Endodermal cell (in vitro differentiated cells): ENCODE results near the gene INO80B. TPM values are rescaled to one million over a fixed set of nuclear protein-coding genes. Genes with fewer than 3 reads are reported as not detected.

Experiments
- DNase-seq: peaks from one replicate; pipeline ENCODE4 v3.0.0-alpha.2; 2017
- H3K27ac ChIP-seq: 2 replicates; pipeline ENCODE4 v1.5.1; 2013; ENCODE audit warnings: mild to moderate bottlenecking, low read depth, low read length, moderate library complexity
- H3K27me3 ChIP-seq: 2 replicates; pipeline ENCODE4 v1.6.1; 2013; ENCODE audit warnings: mild to moderate bottlenecking, low read length, moderate library complexity; ENCODE audit not compliant: insufficient read depth, control insufficient read depth, poor library complexity, severe bottlenecking
- H3K36me3 ChIP-seq: 2 replicates; pipeline ENCODE4 v1.7.0; 2013; ENCODE audit warnings: mild to moderate bottlenecking, low read length, moderate library complexity; ENCODE audit not compliant: control insufficient read depth, insufficient read depth
- H3K4me1 ChIP-seq: one replicate; pipeline ENCODE4 v1.7.0; 2013; ENCODE audit warnings: low read length; ENCODE audit not compliant: control insufficient read depth, insufficient read depth
- H3K4me3 ChIP-seq: 2 replicates; pipeline ENCODE4 v1.5.1; 2013; ENCODE audit warnings: mild to moderate bottlenecking, low read length, moderate library complexity
- H3K9ac ChIP-seq: 2 replicates; pipeline ENCODE4 v1.6.1; 2013; ENCODE audit warnings: mild to moderate bottlenecking, low read length, moderate library complexity; ENCODE audit not compliant: poor library complexity, severe bottlenecking; ENCODE audit errors: extremely low read depth
- H3K9me3 ChIP-seq: 2 replicates; pipeline ENCODE4 v1.6.1; 2013; ENCODE audit warnings: mild to moderate bottlenecking, low read length, moderate library complexity; ENCODE audit not compliant: control insufficient read depth
- H3K27ac Mint-ChIP-seq: 2 replicates; pipeline ENCODE4 v1.8.0; 2020; ENCODE audit warnings: mixed read lengths
- H3K27me3 Mint-ChIP-seq: 2 replicates; pipeline ENCODE4 v1.8.0; 2021; ENCODE audit warnings: mild to moderate bottlenecking, mixed read lengths; ENCODE audit not compliant: insufficient read depth
- H3K36me3 Mint-ChIP-seq: 2 replicates; pipeline ENCODE4 v1.8.0; 2020; ENCODE audit warnings: low read depth, mixed read lengths
- H3K4me1 Mint-ChIP-seq: 2 replicates; pipeline ENCODE4 v1.8.0; 2020; ENCODE audit warnings: mixed read lengths
- H3K4me3 Mint-ChIP-seq: 2 replicates; pipeline ENCODE4 v1.8.0; 2020; ENCODE audit warnings: mild to moderate bottlenecking, moderate library complexity, mixed read lengths
- H3K9me3 Mint-ChIP-seq: 2 replicates; pipeline ENCODE4 v1.8.0; 2020; ENCODE audit warnings: mild to moderate bottlenecking, mixed read lengths
- WGBS, 2 experiments: methylation state at CpG; one replicate each; pipeline versions ENCODE4 v1.1.5 to v1.1.7; 2013; ENCODE audit warnings: missing lambda C conversion rate in 2 of 2, mixed read lengths in 1 of 2; ENCODE audit not compliant: insufficient coverage in 1 of 2, insufficient read length in 1 of 2; 5-methylcytosine and 5-hydroxymethylcytosine counted together
- total RNA-seq, 2 donors: library from RNA; stranded (reverse); fragmentation: NEBNext Ultra II Directional in 1 of 2; extraction: Animal tissue kit (Norgen Biotek cat#: 25700) in 1 of 2; gene quantifications; 2 replicates in 1 of 2; 3 replicates in 1 of 2; pipeline ENCODE4 v1.2.1, GENCODE V29; 2021
- TF ChIP-seq, protein P1 (sequence below): fragments of 200-600 bp; sonication (generic); conservative IDR thresholded peaks from 2 replicates; pipeline ENCODE4 v1.5.0; 2021; ENCODE audit warnings: antibody characterized with exemption, mild to moderate bottlenecking

INO80B gene
- total RNA-seq, 2 donors from 2014 or later, result 23.9 to 38.8 TPM

DNA sequence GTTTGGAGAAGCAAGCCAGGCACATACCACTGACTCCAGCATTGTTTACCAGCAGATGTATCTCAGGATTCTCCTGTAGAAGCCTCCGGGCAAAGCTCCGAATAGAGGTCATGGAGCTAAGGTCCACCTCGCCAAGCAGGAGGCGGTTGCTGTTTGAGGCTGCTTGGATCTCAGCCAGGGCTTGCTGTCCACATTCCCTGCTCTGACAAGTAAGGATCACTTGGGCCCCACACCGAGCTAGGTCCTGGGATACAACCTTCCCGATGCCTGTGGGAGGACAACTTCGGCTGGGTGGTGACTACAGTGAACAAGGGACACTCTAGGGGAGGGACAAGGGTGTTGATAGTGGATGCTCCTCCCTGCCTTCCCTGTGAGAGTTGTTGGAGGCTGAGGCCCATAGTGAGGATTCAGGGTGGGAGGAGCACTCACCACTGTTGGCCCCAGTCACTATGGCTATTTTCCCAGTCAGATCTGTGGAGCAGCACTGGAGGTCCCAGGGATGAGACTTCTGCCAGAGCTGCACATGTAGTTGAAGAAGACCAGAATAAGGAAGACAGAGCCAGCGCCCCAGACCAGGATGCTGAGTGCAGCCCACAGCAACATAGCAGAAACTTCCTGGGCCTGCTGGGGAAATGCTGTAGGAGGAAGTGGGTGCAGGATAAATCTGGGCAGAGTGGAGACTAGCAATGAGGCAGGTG is 41.7 kb upstream of the INO80B start:
- WGBS, 2 experiments, result 90 to 91% methylated on average over 7 to 8 of the region's 8 CpGs
- H3K27me3 Mint-ChIP-seq, result peaks cover 17% of the 10 kb centered on the region
- H3K4me3 Mint-ChIP-seq, result no peak overlapping the region
- Histone ChIP-seq H3K4me1 (no peaks in the 10 kb centered on the region), H3K27me3 (no peaks in the 10 kb centered on the region), H3K9ac (no peak overlapping the region), H3K4me3 (no peak overlapping the region), H3K9me3 (no peaks in the 10 kb centered on the region), H3K36me3 (no peaks in the 10 kb centered on the region), H3K27ac (no peak overlapping the region)
- no peak for DNase-seq
- peaks cover 6% of the 10 kb centered on the region for H3K4me1 Mint-ChIP-seq
- no peaks in the 10 kb centered on the region for H3K36me3 Mint-ChIP-seq
- H3K27ac Mint-ChIP-seq, result no peak overlapping the region
- TF ChIP-seq, protein P1, sequence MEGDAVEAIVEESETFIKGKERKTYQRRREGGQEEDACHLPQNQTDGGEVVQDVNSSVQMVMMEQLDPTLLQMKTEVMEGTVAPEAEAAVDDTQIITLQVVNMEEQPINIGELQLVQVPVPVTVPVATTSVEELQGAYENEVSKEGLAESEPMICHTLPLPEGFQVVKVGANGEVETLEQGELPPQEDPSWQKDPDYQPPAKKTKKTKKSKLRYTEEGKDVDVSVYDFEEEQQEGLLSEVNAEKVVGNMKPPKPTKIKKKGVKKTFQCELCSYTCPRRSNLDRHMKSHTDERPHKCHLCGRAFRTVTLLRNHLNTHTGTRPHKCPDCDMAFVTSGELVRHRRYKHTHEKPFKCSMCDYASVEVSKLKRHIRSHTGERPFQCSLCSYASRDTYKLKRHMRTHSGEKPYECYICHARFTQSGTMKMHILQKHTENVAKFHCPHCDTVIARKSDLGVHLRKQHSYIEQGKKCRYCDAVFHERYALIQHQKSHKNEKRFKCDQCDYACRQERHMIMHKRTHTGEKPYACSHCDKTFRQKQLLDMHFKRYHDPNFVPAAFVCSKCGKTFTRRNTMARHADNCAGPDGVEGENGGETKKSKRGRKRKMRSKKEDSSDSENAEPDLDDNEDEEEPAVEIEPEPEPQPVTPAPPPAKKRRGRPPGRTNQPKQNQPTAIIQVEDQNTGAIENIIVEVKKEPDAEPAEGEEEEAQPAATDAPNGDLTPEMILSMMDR, result no peak
- H3K9me3 Mint-ChIP-seq, result peaks cover 1% of the 10 kb centered on the region

DNA sequence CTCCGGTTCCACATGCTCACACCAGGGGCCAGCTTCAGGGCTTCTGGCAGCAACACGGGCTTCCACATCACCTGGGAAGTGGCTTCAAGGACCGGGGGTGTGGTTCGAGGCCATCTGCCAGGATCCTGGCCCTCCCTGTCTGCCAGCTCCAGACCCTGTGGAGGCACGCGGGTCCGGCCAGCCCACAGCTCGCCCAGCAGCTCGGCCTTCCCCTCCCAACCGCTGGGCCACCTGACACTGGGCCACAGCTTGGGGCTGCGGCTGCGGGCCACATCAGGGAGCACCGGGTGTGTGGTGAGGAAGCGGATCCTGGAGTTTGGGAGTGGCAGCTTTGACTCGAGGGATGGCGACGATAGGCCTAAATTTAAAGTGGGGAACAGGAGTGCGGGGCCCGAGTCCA is 40.4 kb upstream of the INO80B start:
- Histone ChIP-seq H3K27me3 (no peaks in the 10 kb centered on the region), H3K9ac (no peak overlapping the region), H3K4me1 (no peaks in the 10 kb centered on the region), H3K36me3 (no peaks in the 10 kb centered on the region), H3K9me3 (no peaks in the 10 kb centered on the region), H3K27ac (no peak overlapping the region), H3K4me3 (no peak overlapping the region)
- H3K27me3 Mint-ChIP-seq, result peaks cover 11% of the 10 kb centered on the region
- H3K4me3 Mint-ChIP-seq, result no peak overlapping the region
- H3K4me1 Mint-ChIP-seq, result peaks cover 6% of the 10 kb centered on the region
- TF ChIP-seq, protein P1, result no peak
- no peaks in the 10 kb centered on the region for H3K36me3 Mint-ChIP-seq
- H3K9me3 Mint-ChIP-seq, result peaks cover under 1% of the 10 kb centered on the region
- WGBS, 2 experiments, result 91 to 97% methylated on average over 15 to 19 of the region's 19 CpGs
- no peak overlapping the region for H3K27ac Mint-ChIP-seq
- DNase-seq, result peak; percentile 54

DNA sequence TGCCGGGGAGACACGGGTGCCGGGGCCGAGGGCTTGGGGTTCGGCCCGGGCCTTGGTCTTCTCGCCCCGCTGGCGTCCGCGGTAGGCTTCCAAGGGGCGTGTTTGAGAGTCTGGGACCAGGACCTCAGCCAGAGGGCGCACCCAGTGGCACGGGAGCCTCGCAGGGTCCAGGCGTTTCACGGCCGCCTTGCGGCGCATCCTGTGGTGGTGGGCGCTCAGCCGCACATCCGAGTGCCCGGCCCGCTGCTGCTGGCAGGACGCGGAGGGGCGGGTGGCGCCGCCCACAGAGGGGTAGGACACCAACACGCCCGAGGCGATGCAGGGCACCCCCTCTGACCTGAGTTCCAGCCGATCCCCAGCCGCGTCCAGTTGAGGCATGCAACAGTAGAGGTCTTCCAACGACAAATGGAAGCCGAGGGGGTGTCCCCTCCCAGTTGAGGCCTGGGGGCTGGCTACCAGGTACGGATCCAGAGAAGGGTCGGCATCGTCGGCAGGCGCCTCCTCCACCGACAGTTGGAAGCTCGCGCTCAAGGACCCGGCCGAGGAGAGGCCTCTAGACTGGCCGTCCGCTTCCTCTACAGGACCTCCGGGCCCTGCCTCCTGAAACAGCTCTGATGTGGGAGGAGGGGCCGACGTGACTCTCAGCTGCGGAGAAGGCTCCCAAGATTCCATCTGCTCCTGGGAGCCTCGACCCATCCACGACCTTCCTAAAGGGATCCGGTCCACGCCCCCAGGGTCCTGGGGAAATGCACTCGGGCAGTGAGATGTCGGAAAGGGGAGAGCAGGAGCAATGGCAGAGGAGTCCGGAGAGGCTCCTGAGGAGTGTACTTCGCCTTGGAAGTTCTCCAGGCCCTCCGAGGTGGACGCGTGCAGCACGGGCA is 39.8 kb upstream of the INO80B start:
- WGBS, 2 experiments, result 87 to 92% methylated on average over 56 to 66 of the region's 66 CpGs
- Histone ChIP-seq H3K27me3 (peaks cover 4% of the 10 kb centered on the region), H3K9ac (no peak overlapping the region), H3K9me3 (no peaks in the 10 kb centered on the region), H3K27ac (no peak overlapping the region), H3K4me1 (no peaks in the 10 kb centered on the region), H3K36me3 (no peaks in the 10 kb centered on the region), H3K4me3 (no peak overlapping the region)
- TF ChIP-seq, protein P1, result peak; percentile 25
- H3K4me1 Mint-ChIP-seq, result peaks cover 6% of the 10 kb centered on the region
- no peak overlapping the region for H3K27ac Mint-ChIP-seq
- H3K27me3 Mint-ChIP-seq, result peaks cover 15% of the 10 kb centered on the region
- H3K9me3 Mint-ChIP-seq, result no peaks in the 10 kb centered on the region
- peak; percentile 45 for DNase-seq
- no peaks in the 10 kb centered on the region for H3K36me3 Mint-ChIP-seq
- H3K4me3 Mint-ChIP-seq, result peak overlapping the region; percentile 4
